Esophagus squamous epithelium (tissue), 4 donors: ENCODE results near the gene CFAP299.

Experiments
- POLR2A ChIP-seq, 4 donors: fragments of 450-650 bp; IDR thresholded peaks; one replicate each; pipeline ENCODE4 v1.6.1; 2017; ENCODE audit warnings: antibody characterized with exemption in 4 of 4, mild to moderate bottlenecking in 4 of 4, moderate library complexity in 3 of 4
- TF ChIP-seq, protein P1 (sequence below), 6 experiments: fragments of 450-650 bp in 4 of 6; fragments of 200-600 bp in 2 of 6; sonication (generic) in 2 of 6; IDR thresholded peaks; one replicate each; pipeline ENCODE4 v1.5.1; 2016 to 2019; ENCODE audit warnings: antibody characterized with exemption in 6 of 6, mild to moderate bottlenecking in 4 of 6, moderate library complexity in 4 of 6

DNA sequence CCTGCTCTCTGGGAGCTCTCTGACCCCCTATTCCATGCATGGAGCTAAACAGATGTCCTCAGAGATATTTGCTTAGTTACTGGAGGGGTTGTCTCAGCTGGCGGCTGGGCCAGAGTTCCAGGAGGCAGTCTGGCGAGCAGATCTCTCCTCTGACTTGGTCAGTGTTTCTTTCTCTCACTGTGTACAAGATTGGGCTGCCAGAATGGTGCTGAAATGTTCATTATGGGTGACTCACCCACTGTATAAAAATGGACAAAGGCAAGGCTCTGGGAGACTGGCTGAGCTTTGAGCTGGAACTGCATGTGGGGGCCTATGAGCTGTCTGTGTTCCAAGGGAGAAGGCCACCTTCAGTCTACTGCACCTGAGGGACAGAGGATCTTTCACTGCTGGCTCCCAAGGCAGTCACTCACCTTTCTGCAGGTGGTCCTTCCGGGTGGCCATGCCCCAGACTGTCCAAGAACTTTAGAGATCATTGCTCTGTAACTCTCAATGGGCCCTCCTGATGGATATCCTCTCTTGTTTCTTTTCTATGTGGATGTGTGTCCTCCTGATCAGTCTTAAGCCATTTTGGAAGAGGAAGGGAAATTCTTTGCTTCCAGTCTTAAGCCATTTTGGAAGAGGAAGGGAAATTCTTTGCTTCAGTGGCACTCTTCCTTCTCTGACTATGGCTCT, 88.2 kb downstream of the CFAP299 start:
- TF ChIP-seq, protein P1, sequence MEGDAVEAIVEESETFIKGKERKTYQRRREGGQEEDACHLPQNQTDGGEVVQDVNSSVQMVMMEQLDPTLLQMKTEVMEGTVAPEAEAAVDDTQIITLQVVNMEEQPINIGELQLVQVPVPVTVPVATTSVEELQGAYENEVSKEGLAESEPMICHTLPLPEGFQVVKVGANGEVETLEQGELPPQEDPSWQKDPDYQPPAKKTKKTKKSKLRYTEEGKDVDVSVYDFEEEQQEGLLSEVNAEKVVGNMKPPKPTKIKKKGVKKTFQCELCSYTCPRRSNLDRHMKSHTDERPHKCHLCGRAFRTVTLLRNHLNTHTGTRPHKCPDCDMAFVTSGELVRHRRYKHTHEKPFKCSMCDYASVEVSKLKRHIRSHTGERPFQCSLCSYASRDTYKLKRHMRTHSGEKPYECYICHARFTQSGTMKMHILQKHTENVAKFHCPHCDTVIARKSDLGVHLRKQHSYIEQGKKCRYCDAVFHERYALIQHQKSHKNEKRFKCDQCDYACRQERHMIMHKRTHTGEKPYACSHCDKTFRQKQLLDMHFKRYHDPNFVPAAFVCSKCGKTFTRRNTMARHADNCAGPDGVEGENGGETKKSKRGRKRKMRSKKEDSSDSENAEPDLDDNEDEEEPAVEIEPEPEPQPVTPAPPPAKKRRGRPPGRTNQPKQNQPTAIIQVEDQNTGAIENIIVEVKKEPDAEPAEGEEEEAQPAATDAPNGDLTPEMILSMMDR (IDR thresholded peaks at IDR 0.05) = no peak
- TF ChIP-seq POLR2A (IDR thresholded peaks at IDR 0.05) = no peak
